Thyroid gland (tissue), 4 donors: Measurements from ENCODE around the gene OGFR.

Experiments used
- CTCF ChIP-seq, 6 experiments: fragments of 200-600 bp in 3 of 6; fragments of 450-650 bp in 3 of 6; sonication (generic) in 3 of 6; IDR thresholded peaks; one replicate each; pipeline ENCODE4 v1.5.1; 2016 to 2019; ENCODE audit warnings: antibody characterized with exemption in 6 of 6, mild to moderate bottlenecking in 2 of 6, inconsistent platforms in 1 of 6, moderate library complexity in 1 of 6
- POLR2A ChIP-seq, 2 donors: fragments of 450-650 bp; IDR thresholded peaks; one replicate each; pipeline ENCODE4 v1.6.1; 2017; ENCODE audit warnings: antibody characterized with exemption in 2 of 2, mild to moderate bottlenecking in 2 of 2, moderate library complexity in 1 of 2

- TF ChIP-seq POLR2A (IDR thresholded peaks at IDR 0.05) (no peak), CTCF (IDR thresholded peaks at IDR 0.05) (no peak)
Measured at GRCh38 chr20:62854121-62854520, 49.5 kb downstream of the OGFR start.
